Loucy (cell line): Measurements from ENCODE around the gene TAPBP.

Experiments used
- CTCF ChIP-seq: fragments of 200-600 bp; sonication (generic); conservative IDR thresholded peaks from 2 replicates; pipeline ENCODE4 v1.5.1; 2014; ENCODE audit warnings: mild to moderate bottlenecking, antibody characterized with exemption, low read length
- EZH2phosphoT487 ChIP-seq: fragments of 200-600 bp; IDR thresholded peaks from 2 replicates; pipeline ENCODE4 v1.6.1; 2018; ENCODE audit warnings: antibody characterized with exemption, mild to moderate bottlenecking, moderate library complexity, borderline replicate concordance

GRCh38 chr6:33288141-33288920, 25.5 kb downstream of the TAPBP start:
- TF ChIP-seq CTCF (no peak), EZH2phosphoT487 (no peak)
